ENCODE measurements around the gene RASL11B.

RASL11B gene

GRCh38 chr4:52843958-52844357 is 18.2 kb upstream of the RASL11B start:
- no peak for DNase-seq

- no peak for DNase-seq
Measured at GRCh38 chr4:52844596-52844995, 17.5 kb upstream of the RASL11B start.

GRCh38 chr4:52846502-52846901 is 15.6 kb upstream of the RASL11B start:
- DNase-seq, result no peak

- DNase-seq, result no peak
Measured at GRCh38 chr4:52848254-52848653, 13.9 kb upstream of the RASL11B start.

- DNase-seq, result no peak
Measured at GRCh38 chr4:52850406-52851124, 11.6 kb upstream of the RASL11B start.

GRCh38 chr4:52852041-52852440 is 10.1 kb upstream of the RASL11B start:
- no peak for DNase-seq

- DNase-seq, result no peak
Measured at GRCh38 chr4:52852711-52853110, 9.4 kb upstream of the RASL11B start.

- peak; percentile 80 for DNase-seq
Measured at GRCh38 chr4:52853351-52853750, 8.8 kb upstream of the RASL11B start.

GRCh38 chr4:52856801-52857200 is 5.3 kb upstream of the RASL11B start:
- DNase-seq, result no peak

- no peak for DNase-seq
Measured at GRCh38 chr4:52860361-52860760, 1.8 kb upstream of the RASL11B start.

GRCh38 chr4:52861171-52861823 is 820 bp upstream of the RASL11B start:
- no peak for DNase-seq

GRCh38 chr4:52862639-52863161 is 583 bp downstream of the RASL11B start:
- no peak for DNase-seq

- DNase-seq, result no peak
Measured at GRCh38 chr4:52863324-52863723, 1.2 kb downstream of the RASL11B start.

GRCh38 chr4:52864793-52865192 is 2.7 kb downstream of the RASL11B start:
- peak; percentile 85 for DNase-seq

GRCh38 chr4:52865300-52865699 is 3.2 kb downstream of the RASL11B start:
- no peak for DNase-seq

- no peak for DNase-seq
Measured at GRCh38 chr4:52866734-52867133, 4.6 kb downstream of the RASL11B start.

- no peak for DNase-seq
Measured at GRCh38 chr4:52867163-52867562, 5.0 kb downstream of the RASL11B start.

GRCh38 chr4:52868133-52868532 is 6.0 kb downstream of the RASL11B start:
- DNase-seq, result no peak

GRCh38 chr4:52869196-52869595 is 7.1 kb downstream of the RASL11B start:
- peak; percentile 77 for DNase-seq

- no peak for DNase-seq
Measured at GRCh38 chr4:52869656-52870055, 7.5 kb downstream of the RASL11B start.

GRCh38 chr4:52870225-52870624 is 8.1 kb downstream of the RASL11B start:
- DNase-seq, result no peak

GRCh38 chr4:52873191-52873590 is 11.1 kb downstream of the RASL11B start:
- no peak for DNase-seq

- no peak for DNase-seq
Measured at GRCh38 chr4:52873861-52874343, 11.8 kb downstream of the RASL11B start.

GRCh38 chr4:52874948-52875347 is 12.8 kb downstream of the RASL11B start:
- DNase-seq, result no peak

Data from fibroblast of upper back skin (primary cell).